Progenitor cell of endocrine pancreas (in vitro differentiated cells): ENCODE measurements around the gene CLASP1. TPM values are rescaled to one million over a fixed set of nuclear protein-coding genes. Genes with fewer than 3 reads are reported as not detected.
A peak's percentile ranks its signal among the peaks of the same experiment; 100 is the strongest.

ENCODE experiments used
- DNase-seq: peaks from one replicate; pipeline ENCODE4 v3.0.0; 2021; ENCODE audit warnings: low spot score; ENCODE audit not compliant: unreplicated experiment
- H3K27ac Mint-ChIP-seq: 2 replicates; pipeline ENCODE4 v1.8.0; 2021; ENCODE audit warnings: mild to moderate bottlenecking, moderate library complexity, mixed read lengths
- H3K27me3 Mint-ChIP-seq: 2 replicates; pipeline ENCODE4 v1.8.0; 2021; ENCODE audit warnings: mixed read lengths
- H3K36me3 Mint-ChIP-seq: 2 replicates; pipeline ENCODE4 v1.8.0; 2022; ENCODE audit warnings: mixed read lengths; ENCODE audit not compliant: insufficient read depth
- H3K4me1 Mint-ChIP-seq: 2 replicates; pipeline ENCODE4 v1.8.0; 2021; ENCODE audit warnings: low read depth, mixed read lengths
- H3K4me3 Mint-ChIP-seq: 2 replicates; pipeline ENCODE4 v1.8.0; 2021; ENCODE audit warnings: low read depth, mild to moderate bottlenecking, moderate library complexity, mixed read lengths
- H3K9me3 Mint-ChIP-seq: 2 replicates; pipeline ENCODE4 v1.8.0; 2021; ENCODE audit warnings: low read depth, mixed read lengths
- CTCF ChIP-seq: fragments of 200-600 bp; sonication (generic); IDR thresholded peaks from one replicate; pipeline ENCODE4 v1.5.0; 2021; ENCODE audit warnings: antibody characterized with exemption, mild to moderate bottlenecking; ENCODE audit not compliant: unreplicated experiment
- long read RNA-seq: library from polyadenylated mRNA; unstranded; transcript quantifications from one replicate; pipeline ENCODE4 v2.0.0, GENCODE V29; 2020
- total RNA-seq: library from RNA; stranded (reverse); gene quantifications from 2 replicates; pipeline ENCODE4 v1.2.1, GENCODE V29; 2021

CLASP1 gene
- 98.4 and 102 TPM in 2 replicates for total RNA-seq
- long read RNA-seq, partial matches to known transcripts: 24 of 56 reads
- long read RNA-seq, other reads (novel, unspliced or antisense): 32 of 56 reads

- H3K27ac Mint-ChIP-seq: peak within 1 kb of the TSS; percentile 99
- peak; percentile 60 for DNase-seq
- H3K9me3 Mint-ChIP-seq: no peaks in the 10 kb centered on the region
- H3K4me1 Mint-ChIP-seq: peaks cover 26% of the 10 kb centered on the region
- H3K27me3 Mint-ChIP-seq: no peaks in the 10 kb centered on the region
- no peaks in the 10 kb centered on the region for H3K36me3 Mint-ChIP-seq
- peak within 1 kb of the TSS; percentile 94 for H3K4me3 Mint-ChIP-seq
- TF ChIP-seq CTCF: no peak
Observed at GRCh38 chr2:121649149-121649595, at the start of gene CLASP1. Gene CLASP1, minus strand, starts transcription at chr2:121649462. Its CDS starts 43,567 bp downstream, at chr2:121605895.

- H3K36me3 Mint-ChIP-seq: no peaks in the 10 kb centered on the region
- no peak for TF ChIP-seq CTCF
- H3K4me3 Mint-ChIP-seq: no peak overlapping the region
- no peaks in the 10 kb centered on the region for H3K27me3 Mint-ChIP-seq
- DNase-seq: no peak
- no peak overlapping the region for H3K27ac Mint-ChIP-seq
- H3K4me1 Mint-ChIP-seq: peaks cover 7% of the 10 kb centered on the region
- H3K9me3 Mint-ChIP-seq: no peaks in the 10 kb centered on the region
Observed at GRCh38 chr2:121698318-121698930, 49.2 kb upstream of the CLASP1 start.

- H3K27ac Mint-ChIP-seq: peak overlapping the region; percentile 30
- no peaks in the 10 kb centered on the region for H3K36me3 Mint-ChIP-seq
- H3K4me3 Mint-ChIP-seq: no peak overlapping the region
- TF ChIP-seq CTCF: no peak
- no peaks in the 10 kb centered on the region for H3K9me3 Mint-ChIP-seq
- no peaks in the 10 kb centered on the region for H3K27me3 Mint-ChIP-seq
- H3K4me1 Mint-ChIP-seq: peaks cover 7% of the 10 kb centered on the region
- DNase-seq: no peak
Observed at GRCh38 chr2:121697108-121697631, 47.9 kb upstream of the CLASP1 start.

- no peak for DNase-seq
- no peak for TF ChIP-seq CTCF
Observed at GRCh38 chr2:121696410-121696930, 47.2 kb upstream of the CLASP1 start.

GRCh38 chr2:121695171-121695451 lies 45.8 kb upstream of the CLASP1 start:
- no peak for DNase-seq
- no peak overlapping the region for H3K4me3 Mint-ChIP-seq
- no peak overlapping the region for H3K27ac Mint-ChIP-seq
- TF ChIP-seq CTCF: no peak
- H3K4me1 Mint-ChIP-seq: peaks cover 7% of the 10 kb centered on the region
- no peaks in the 10 kb centered on the region for H3K27me3 Mint-ChIP-seq
- no peaks in the 10 kb centered on the region for H3K36me3 Mint-ChIP-seq
- H3K9me3 Mint-ChIP-seq: no peaks in the 10 kb centered on the region

More at GRCh38 chr2:121696410-121696930, 47.2 kb upstream of the CLASP1 start:
- no peaks in the 10 kb centered on the region for H3K36me3 Mint-ChIP-seq
- H3K9me3 Mint-ChIP-seq: no peaks in the 10 kb centered on the region
- no peaks in the 10 kb centered on the region for H3K27me3 Mint-ChIP-seq
- H3K4me3 Mint-ChIP-seq: no peak overlapping the region
- no peak overlapping the region for H3K27ac Mint-ChIP-seq
- peaks cover 7% of the 10 kb centered on the region for H3K4me1 Mint-ChIP-seq
